H1 (cell line): ENCODE measurements around the gene TRAF3IP3. TPM values are rescaled to one million over a fixed set of nuclear protein-coding genes. Genes with fewer than 3 reads are reported as not detected.

Source experiments
- ASH2L ChIP-seq: fragments of 200-600, 300-600 bp; sonication (generic); IDR thresholded peaks from one replicate; pipeline ENCODE4 v1.7.1; 2017; ENCODE audit warnings: low read length
- CHD7 ChIP-seq: fragments of 300-600 bp; sonication (generic); IDR thresholded peaks from 2 replicates; pipeline ENCODE4 v1.7.1; 2012; ENCODE audit warnings: low read length, moderate library complexity, mild to moderate bottlenecking, inconsistent platforms; ENCODE audit not compliant: insufficient replicate concordance
- FOSL1 ChIP-seq: IDR thresholded peaks from 2 replicates; pipeline ENCODE4 v1.6.1; 2011; ENCODE audit warnings: mild to moderate bottlenecking, low read depth, low read length, moderate library complexity; ENCODE audit not compliant: insufficient read depth
- RNF2 ChIP-seq: fragments of 200-900, 300-1000 bp; sonication (generic); IDR thresholded peaks from 2 replicates; pipeline ENCODE4 v1.7.1; 2016; ENCODE audit warnings: borderline replicate concordance, low read depth, mild to moderate bottlenecking, antibody characterized with exemption, low read length; ENCODE audit not compliant: poor library complexity, severe bottlenecking; ENCODE audit errors: missing control alignments
- SIN3A ChIP-seq, 2 experiments: IDR thresholded peaks in 1 of 2; conservative IDR thresholded peaks in 1 of 2; 2 replicates each; pipeline ENCODE4 v1.6.1; 2011 to 2012; ENCODE audit warnings: low read length in 2 of 2, improper control_type of control experiment in 1 of 2, low read depth in 1 of 2, mild to moderate bottlenecking in 1 of 2
- TBP ChIP-seq: IDR thresholded peaks from 2 replicates; pipeline ENCODE4 v1.6.1; 2011; ENCODE audit warnings: low read depth, low read length, improper control_type of control experiment
- polyA plus RNA-seq, 7 experiments: library from polyadenylated mRNA; depleted of rRNA in 3 of 7; stranded (reverse) in 5 of 7; unstranded in 2 of 7; fragments of >200 nt in 5 of 7; fragments of 200-250 nt in 2 of 7; gene quantifications; 1 replicate in 5 of 7; 2 replicates in 1 of 7; 4 replicates in 1 of 7; pipeline versions ENCODE4 v1.2.1 to v1.2.3, GENCODE V29; 2011 to 2013; ENCODE audit warnings: missing spikeins in 2 of 7, mixed read lengths in 2 of 7
- total RNA-seq: library from RNA; stranded (reverse); fragmentation: NEBNext Ultra II Directional; extraction: Animal tissue kit (Norgen Biotek cat#: 25700); gene quantifications from 2 replicates; pipeline ENCODE4 v1.2.1, GENCODE V29; 2021

The TRAF3IP3 gene
- total and polyA plus RNA-seq, 2 of the 8 experiments (the other 6 are each of a cell fraction or from before 2014, with no cell fraction given) = not detected

- TF ChIP-seq TBP (no peak), CHD7 (no peak), SIN3A (conservative IDR thresholded peaks at IDR 0.05 in 1 of 2, IDR thresholded peaks at IDR 0.05 in 1 of 2; ENCODE audit: low read depth in 1 of 2, low read length in 2 of 2) (no peak), RNF2 (no peak), FOSL1 (no peak), ASH2L (no peak)
Observed at GRCh38 chr1:209807509-209807908, 51.7 kb downstream of the TRAF3IP3 start (continued).
